Adrenal gland (tissue), 12 donors: ENCODE results near the gene HELZ2. TPM values are rescaled to one million over a fixed set of nuclear protein-coding genes. Genes with fewer than 3 reads are reported as not detected.

ENCODE experiments used
- DNase-seq, 7 donors: peaks; one replicate each; pipeline ENCODE4 v3.0.0-alpha.2; 2019 to 2020
- H3K27ac ChIP-seq, 5 donors: fragments of 200-600 bp; sonication (generic) in 4 of 5; 1 replicate in 3 of 5; 2 replicates in 2 of 5; pipeline versions ENCODE4 v1.5.1 to v1.8.0; 2016 to 2020; ENCODE audit warnings: mild to moderate bottlenecking in 1 of 5
- H3K27me3 ChIP-seq: fragments of 200-600 bp; 2 replicates; pipeline ENCODE4 v1.8.0; 2021
- H3K36me3 ChIP-seq, 2 donors: fragments of 200-600 bp; replicated peaks in 1 of 2; 1 replicate in 1 of 2; 2 replicates in 1 of 2; pipeline versions ENCODE4 v1.5.1 to v1.8.0; 2018 to 2022
- H3K4me1 ChIP-seq, 2 donors: fragments of 200-600 bp; replicated peaks in 1 of 2; 1 replicate in 1 of 2; 2 replicates in 1 of 2; pipeline versions ENCODE4 v1.5.1 to v1.8.0; 2018 to 2021
- H3K4me3 ChIP-seq, 4 donors: fragments of 200-600 bp; sonication (generic) in 3 of 4; one replicate each; pipeline ENCODE4 v1.5.1; 2016 to 2018
- H3K9me3 ChIP-seq, 3 donors: fragments of 200-600 bp; sonication (generic) in 1 of 3; replicated peaks in 1 of 3; 1 replicate in 2 of 3; 2 replicates in 1 of 3; pipeline versions ENCODE4 v1.5.1 to v1.8.0; 2016 to 2021
- POLR2A ChIP-seq, 2 donors: fragments of 450-650 bp; IDR thresholded peaks; one replicate each; pipeline ENCODE4 v1.6.1; 2017; ENCODE audit warnings: antibody characterized with exemption in 2 of 2, mild to moderate bottlenecking in 2 of 2, moderate library complexity in 1 of 2
- WGBS, 4 donors: extraction: QIAGEN DNeasy Blood & Tissue Kit in 2 of 4; methylation state at CpG; one replicate each; pipeline versions ENCODE4 v1.1.5 to v1.1.7; 2013 to 2017; 5-methylcytosine and 5-hydroxymethylcytosine counted together
- intact Hi-C, 2 donors: fragments of 100-400 bp; cut with DNase I; formaldehyde crosslinking; loops; one replicate each; pipeline versions ENCODE4 v1.14.1 to v1.15.0; 2022 to 2023
- polyA plus RNA-seq, 3 donors: library from polyadenylated mRNA; stranded (reverse); fragments of 200-250 nt in 2 of 3; fragments of 350-450 nt in 1 of 3; fragmentation: Illumina TruSeq in 1 of 3; extraction: RNeasy Lipid Tissue Mini Kit (QIAGEN cat#74804) in 1 of 3; gene quantifications; one replicate each; pipeline ENCODE4 v1.2.3, GENCODE V29; 2013 to 2014
- total RNA-seq, 9 donors: library from RNA; depleted of rRNA in 4 of 9; stranded (reverse); fragments of >200 nt in 4 of 9; fragments of 120-200 nt in 1 of 9; fragmentation: NEBNext Ultra II Directional in 1 of 9; extraction: Animal tissue kit (Norgen Biotek cat#: 25700) in 1 of 9; gene quantifications; one replicate each; pipeline versions ENCODE4 v1.1.0 to v1.2.4, GENCODE V29; 2013 to 2023
- TF ChIP-seq, protein P1 (sequence below), 6 experiments: fragments of 450-650 bp in 4 of 6; fragments of 200-600 bp in 2 of 6; sonication (generic) in 1 of 6; IDR thresholded peaks; 1 replicate in 5 of 6; 2 replicates in 1 of 6; pipeline versions ENCODE4 v1.5.1 to v1.8.0; 2016 to 2021; ENCODE audit warnings: antibody characterized with exemption in 6 of 6, mild to moderate bottlenecking in 2 of 6, moderate library complexity in 1 of 6
- donor health status: healthy with polysubstance abuse.
- donor health status: Bipolar disorder and iron deficiency.
- donor health status: DM: yes; HTN: yes; CAD: no.
- donor health status: DM: no; HTN: no; CAD: no.
- donor health status: DM: no; HTN: no; CAD: no.
- donor health status: DM: yes; HTN: yes; CAD: no.

Gene HELZ2
- total and polyA plus RNA-seq, 12 donors = 3.7 to 54.4 (median 24.3) TPM

GRCh38 chr20:63599396-63600050, 25.5 kb upstream of the HELZ2 start:
- H3K9me3 ChIP-seq = no peaks in the 10 kb centered on the region
- intact Hi-C loops = no loop called here
- WGBS, 4 donors = 89 to 96% (median 93%) methylated on average over 27 of the region's 27 CpGs
- no peak overlapping the region for H3K4me3 ChIP-seq
- no peaks in the 10 kb centered on the region for H3K4me1 ChIP-seq
- no peak for DNase-seq
- no peaks in the 10 kb centered on the region for H3K27me3 ChIP-seq
- peaks cover 0 to 40% of the 10 kb centered on the region in 2 donors for H3K36me3 ChIP-seq
- no peak overlapping the region for H3K27ac ChIP-seq
- TF ChIP-seq, protein P1, sequence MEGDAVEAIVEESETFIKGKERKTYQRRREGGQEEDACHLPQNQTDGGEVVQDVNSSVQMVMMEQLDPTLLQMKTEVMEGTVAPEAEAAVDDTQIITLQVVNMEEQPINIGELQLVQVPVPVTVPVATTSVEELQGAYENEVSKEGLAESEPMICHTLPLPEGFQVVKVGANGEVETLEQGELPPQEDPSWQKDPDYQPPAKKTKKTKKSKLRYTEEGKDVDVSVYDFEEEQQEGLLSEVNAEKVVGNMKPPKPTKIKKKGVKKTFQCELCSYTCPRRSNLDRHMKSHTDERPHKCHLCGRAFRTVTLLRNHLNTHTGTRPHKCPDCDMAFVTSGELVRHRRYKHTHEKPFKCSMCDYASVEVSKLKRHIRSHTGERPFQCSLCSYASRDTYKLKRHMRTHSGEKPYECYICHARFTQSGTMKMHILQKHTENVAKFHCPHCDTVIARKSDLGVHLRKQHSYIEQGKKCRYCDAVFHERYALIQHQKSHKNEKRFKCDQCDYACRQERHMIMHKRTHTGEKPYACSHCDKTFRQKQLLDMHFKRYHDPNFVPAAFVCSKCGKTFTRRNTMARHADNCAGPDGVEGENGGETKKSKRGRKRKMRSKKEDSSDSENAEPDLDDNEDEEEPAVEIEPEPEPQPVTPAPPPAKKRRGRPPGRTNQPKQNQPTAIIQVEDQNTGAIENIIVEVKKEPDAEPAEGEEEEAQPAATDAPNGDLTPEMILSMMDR (IDR thresholded peaks at IDR 0.05) = no peak
- TF ChIP-seq POLR2A (IDR thresholded peaks at IDR 0.05) = no peak

GRCh38 chr20:63598479-63599395, 24.7 kb upstream of the HELZ2 start:
- no peak overlapping the region for H3K4me3 ChIP-seq
- H3K36me3 ChIP-seq = peaks cover 0 to 40% of the 10 kb centered on the region in 2 donors
- no peak overlapping the region for H3K27ac ChIP-seq
- H3K4me1 ChIP-seq = no peaks in the 10 kb centered on the region
- 90 to 93% (median 92%) methylated on average over 31 to 33 of the region's 33 CpGs for WGBS, 4 donors
- intact Hi-C loops = no loop called here
- H3K27me3 ChIP-seq = no peaks in the 10 kb centered on the region
- DNase-seq = no peak
- no peak for TF ChIP-seq POLR2A (IDR thresholded peaks at IDR 0.05)
- TF ChIP-seq, protein P1 (IDR thresholded peaks at IDR 0.05) = no peak
- H3K9me3 ChIP-seq = no peaks in the 10 kb centered on the region

- Histone ChIP-seq H3K9me3 (no peaks in the 10 kb centered on the region), H3K27ac (no peak overlapping the region), H3K4me3 (no peak overlapping the region), H3K4me1 (peaks cover 0 to 1% of the 10 kb centered on the region in 2 donors), H3K27me3 (no peaks in the 10 kb centered on the region), H3K36me3 (peaks cover 0 to 40% of the 10 kb centered on the region in 2 donors)
- DNase-seq = no peak
- TF ChIP-seq POLR2A (IDR thresholded peaks at IDR 0.05) = no peak
- TF ChIP-seq, protein P1 (IDR thresholded peaks at IDR 0.05) = no peak
- intact Hi-C loops = no loop called here
- WGBS, 4 donors = 84 to 94% (median 90%) methylated on average over 12 to 23 of the region's 23 CpGs
Measured at GRCh38 chr20:63597651-63598478, 23.8 kb upstream of the HELZ2 start.

GRCh38 chr20:63596423-63596822, 22.4 kb upstream of the HELZ2 start:
- H3K4me3 ChIP-seq = no peak overlapping the region
- no peaks in the 10 kb centered on the region for H3K9me3 ChIP-seq
- TF ChIP-seq, protein P1 (IDR thresholded peaks at IDR 0.05) = no peak
- no peak for TF ChIP-seq POLR2A (IDR thresholded peaks at IDR 0.05)
- peaks cover 0 to 36% of the 10 kb centered on the region in 2 donors for H3K36me3 ChIP-seq
- no peaks in the 10 kb centered on the region for H3K27me3 ChIP-seq
- peaks cover 0 to 7% of the 10 kb centered on the region in 2 donors for H3K4me1 ChIP-seq
- intact Hi-C loops = no loop called here
- H3K27ac ChIP-seq = no peak overlapping the region
- DNase-seq = no peak
- 86 to 100% (median 87%) methylated on average over 3 to 6 of the region's 6 CpGs for WGBS, 4 donors
